ENCODE results near the gene PLXNA1. TPM values are rescaled to one million over a fixed set of nuclear protein-coding genes. Genes with fewer than 3 reads are reported as not detected.

The PLXNA1 gene
- total and polyA plus RNA-seq, 4 donors = 26.3 to 65.9 (median 45.0) TPM

- no peaks in the 10 kb centered on the region for H3K27me3 ChIP-seq (ENCODE audit: control insufficient read depth, insufficient read depth, low read length)
- no peaks in the 10 kb centered on the region for H3K9me3 ChIP-seq (ENCODE audit: control insufficient read depth, insufficient read depth, low read length)
- H3K27ac ChIP-seq (ENCODE audit: low read depth, low read length) = no peak overlapping the region
- peaks cover 17% of the 10 kb centered on the region for H3K36me3 ChIP-seq (ENCODE audit: control insufficient read depth, insufficient read depth, low read length)
- no peak for DNase-seq (ENCODE audit: low read depth in 4 of 6, low spot score in 6 of 6)
- no peak overlapping the region for H3K4me3 ChIP-seq (ENCODE audit: low read depth, low read length)
- peaks cover 16% of the 10 kb centered on the region for H3K4me1 ChIP-seq (ENCODE audit: control insufficient read depth, insufficient read depth, low read length)
- 97% methylated on average over 5 of the region's 5 CpGs for WGBS (ENCODE audit: insufficient coverage)
Observed at GRCh38 chr3:126951561-126951960, 31.4 kb upstream of the PLXNA1 start.

GRCh38 chr3:126952261-126952982 is 30.5 kb upstream of the PLXNA1 start:
- WGBS (ENCODE audit: insufficient coverage) = over 99% methylated on average over 10 of the region's 10 CpGs
- Histone ChIP-seq H3K27me3 (ENCODE audit: control insufficient read depth, insufficient read depth, low read length) (no peaks in the 10 kb centered on the region), H3K9me3 (ENCODE audit: control insufficient read depth, insufficient read depth, low read length) (no peaks in the 10 kb centered on the region), H3K4me3 (ENCODE audit: low read depth, low read length) (no peak overlapping the region), H3K36me3 (ENCODE audit: control insufficient read depth, insufficient read depth, low read length) (peaks cover 20% of the 10 kb centered on the region), H3K4me1 (ENCODE audit: control insufficient read depth, insufficient read depth, low read length) (peaks cover 8% of the 10 kb centered on the region), H3K27ac (ENCODE audit: low read depth, low read length) (no peak overlapping the region)
- DNase-seq (ENCODE audit: low read depth in 4 of 6, low spot score in 6 of 6) = no peak

- Histone ChIP-seq H3K4me1 (ENCODE audit: control insufficient read depth, insufficient read depth, low read length) (peaks cover 8% of the 10 kb centered on the region), H3K36me3 (ENCODE audit: control insufficient read depth, insufficient read depth, low read length) (peaks cover 27% of the 10 kb centered on the region), H3K9me3 (ENCODE audit: control insufficient read depth, insufficient read depth, low read length) (no peaks in the 10 kb centered on the region), H3K27ac (ENCODE audit: low read depth, low read length) (no peak overlapping the region), H3K4me3 (ENCODE audit: low read depth, low read length) (no peak overlapping the region), H3K27me3 (ENCODE audit: control insufficient read depth, insufficient read depth, low read length) (no peaks in the 10 kb centered on the region)
- WGBS (ENCODE audit: insufficient coverage) = 92% methylated on average over 12 of the region's 12 CpGs
- DNase-seq (ENCODE audit: low read depth in 4 of 6, low spot score in 6 of 6) = no peak
Observed at GRCh38 chr3:126952983-126953660, 29.8 kb upstream of the PLXNA1 start.

GRCh38 chr3:126954141-126954842 is 28.6 kb upstream of the PLXNA1 start:
- H3K27me3 ChIP-seq (ENCODE audit: control insufficient read depth, insufficient read depth, low read length) = no peaks in the 10 kb centered on the region

GRCh38 chr3:126955004-126955790 is 27.7 kb upstream of the PLXNA1 start:
- no peak for DNase-seq (ENCODE audit: low read depth in 4 of 6, low spot score in 6 of 6)
- no peak overlapping the region for H3K4me3 ChIP-seq (ENCODE audit: low read depth, low read length)
- WGBS (ENCODE audit: insufficient coverage) = 93% methylated on average over 9 of the region's 15 CpGs

More at GRCh38 chr3:126954141-126954842, 28.6 kb upstream of the PLXNA1 start:
- no peak overlapping the region for H3K27ac ChIP-seq (ENCODE audit: low read depth, low read length)
- H3K9me3 ChIP-seq (ENCODE audit: control insufficient read depth, insufficient read depth, low read length) = no peaks in the 10 kb centered on the region
- peaks cover 32% of the 10 kb centered on the region for H3K36me3 ChIP-seq (ENCODE audit: control insufficient read depth, insufficient read depth, low read length)
- DNase-seq (ENCODE audit: low read depth in 4 of 6, low spot score in 6 of 6) = no peak
- peaks cover 12% of the 10 kb centered on the region for H3K4me1 ChIP-seq (ENCODE audit: control insufficient read depth, insufficient read depth, low read length)
- WGBS (ENCODE audit: insufficient coverage) = 86% methylated on average over 8 of the region's 10 CpGs
- no peak overlapping the region for H3K4me3 ChIP-seq (ENCODE audit: low read depth, low read length)

GRCh38 chr3:126956361-126956760 is 26.6 kb upstream of the PLXNA1 start:
- no peak overlapping the region for H3K27ac ChIP-seq (ENCODE audit: low read depth, low read length)
- no peaks in the 10 kb centered on the region for H3K27me3 ChIP-seq (ENCODE audit: control insufficient read depth, insufficient read depth, low read length)
- peak in 1 of 6 donors; percentile 23 for DNase-seq (ENCODE audit: low read depth in 4 of 6, low spot score in 6 of 6)
- 80% methylated on average over 7 of the region's 8 CpGs for WGBS (ENCODE audit: insufficient coverage)
- no peaks in the 10 kb centered on the region for H3K9me3 ChIP-seq (ENCODE audit: control insufficient read depth, insufficient read depth, low read length)
- no peak overlapping the region for H3K4me3 ChIP-seq (ENCODE audit: low read depth, low read length)
- H3K4me1 ChIP-seq (ENCODE audit: control insufficient read depth, insufficient read depth, low read length) = peaks cover 31% of the 10 kb centered on the region
- H3K36me3 ChIP-seq (ENCODE audit: control insufficient read depth, insufficient read depth, low read length) = peaks cover 41% of the 10 kb centered on the region

More at GRCh38 chr3:126955004-126955790, 27.7 kb upstream of the PLXNA1 start:
- Histone ChIP-seq H3K27ac (ENCODE audit: low read depth, low read length) (no peak overlapping the region), H3K36me3 (ENCODE audit: control insufficient read depth, insufficient read depth, low read length) (peaks cover 32% of the 10 kb centered on the region), H3K4me1 (ENCODE audit: control insufficient read depth, insufficient read depth, low read length) (peaks cover 19% of the 10 kb centered on the region), H3K9me3 (ENCODE audit: control insufficient read depth, insufficient read depth, low read length) (no peaks in the 10 kb centered on the region), H3K27me3 (ENCODE audit: control insufficient read depth, insufficient read depth, low read length) (no peaks in the 10 kb centered on the region)

- Histone ChIP-seq H3K9me3 (ENCODE audit: control insufficient read depth, insufficient read depth, low read length) (no peaks in the 10 kb centered on the region), H3K36me3 (ENCODE audit: control insufficient read depth, insufficient read depth, low read length) (peaks cover 48% of the 10 kb centered on the region), H3K27me3 (ENCODE audit: control insufficient read depth, insufficient read depth, low read length) (no peaks in the 10 kb centered on the region), H3K4me1 (ENCODE audit: control insufficient read depth, insufficient read depth, low read length) (peaks cover 35% of the 10 kb centered on the region), H3K4me3 (ENCODE audit: low read depth, low read length) (no peak overlapping the region), H3K27ac (ENCODE audit: low read depth, low read length) (no peak overlapping the region)
- DNase-seq (ENCODE audit: low read depth in 4 of 6, low spot score in 6 of 6) = no peak
- 85% methylated on average over 22 of the region's 23 CpGs for WGBS (ENCODE audit: insufficient coverage)
Observed at GRCh38 chr3:126956866-126957650, 25.9 kb upstream of the PLXNA1 start.

GRCh38 chr3:126957776-126958637 is 24.9 kb upstream of the PLXNA1 start:
- Histone ChIP-seq H3K27ac (ENCODE audit: low read depth, low read length) (no peak overlapping the region), H3K9me3 (ENCODE audit: control insufficient read depth, insufficient read depth, low read length) (no peaks in the 10 kb centered on the region), H3K36me3 (ENCODE audit: control insufficient read depth, insufficient read depth, low read length) (peaks cover 51% of the 10 kb centered on the region), H3K4me3 (ENCODE audit: low read depth, low read length) (no peak overlapping the region), H3K27me3 (ENCODE audit: control insufficient read depth, insufficient read depth, low read length) (no peaks in the 10 kb centered on the region), H3K4me1 (ENCODE audit: control insufficient read depth, insufficient read depth, low read length) (peaks cover 35% of the 10 kb centered on the region)
- no peak for DNase-seq (ENCODE audit: low read depth in 4 of 6, low spot score in 6 of 6)
- 95% methylated on average over 10 of the region's 14 CpGs for WGBS (ENCODE audit: insufficient coverage)
